B cell (primary cell): Measurements from ENCODE around the gene FRMD4B. TPM values are rescaled to one million over a fixed set of nuclear protein-coding genes. Genes with fewer than 3 reads are reported as not detected.

ENCODE experiments used
- ATAC-seq: fragments of 200-7000 bp; cut with Tn5 transposase; one replicate; pipeline ENCODE4 v1.10.0; 2021; ENCODE audit warnings: low read depth, mild to moderate bottlenecking, moderate number of reproducible peaks, moderate library complexity
- CTCF ChIA-PET: fragments of 350-600 bp; sonication (Branson Sonifier 250); formaldehyde crosslinking; loops from one replicate; lab custom pipeline; 2021; ENCODE audit warnings: antibody characterized with exemption, inconsistent platforms; lab: Charles Lee
- POLR2A ChIA-PET: fragments of 350-600 bp; sonication (Branson Sonifier 250); formaldehyde crosslinking; loops from one replicate; lab custom pipeline; 2021; ENCODE audit warnings: antibody characterized with exemption; lab: Charles Lee
- DNase-seq: peaks from one replicate; pipeline ENCODE4 v3.0.0; 2013
- H2AFZ ChIP-seq: 2 replicates; pipeline ENCODE4 v1.6.1; 2012; ENCODE audit warnings: mild to moderate bottlenecking, low read depth, low read length; ENCODE audit not compliant: insufficient read depth, poor library complexity, severe bottlenecking
- H3K27ac ChIP-seq, 2 donors: 1 replicate in 1 of 2; 2 replicates in 1 of 2; pipeline ENCODE4 v1.5.1; 2012 to 2013; ENCODE audit warnings: low read length in 2 of 2, mild to moderate bottlenecking in 2 of 2, moderate library complexity in 1 of 2
- H3K27me3 ChIP-seq, 4 experiments: fragments of 200-600 bp in 1 of 4; sonication (generic) in 1 of 4; replicated peaks in 1 of 4; 1 replicate in 2 of 4; 2 replicates in 2 of 4; pipeline versions ENCODE4 v1.6.1 to v1.7.0; 2013 to 2016; ENCODE audit warnings: low read length in 3 of 4, mild to moderate bottlenecking in 2 of 4, mixed read lengths in 1 of 4, moderate library complexity in 1 of 4; ENCODE audit not compliant: insufficient read depth in 4 of 4, control insufficient read depth in 3 of 4; ENCODE audit errors: control extremely low read depth in 1 of 4
- H3K36me3 ChIP-seq, 2 experiments: replicated peaks in 1 of 2; 1 replicate in 1 of 2; 2 replicates in 1 of 2; pipeline versions ENCODE4 v1.6.1 to v1.7.1; 2013; ENCODE audit warnings: low read length in 1 of 2; ENCODE audit not compliant: insufficient read depth in 2 of 2, control insufficient read depth in 1 of 2; ENCODE audit errors: control extremely low read depth in 1 of 2, extremely low read depth in 1 of 2
- H3K4me1 ChIP-seq, 2 donors: fragments of 200-600 bp in 1 of 2; sonication (generic) in 1 of 2; 1 replicate in 1 of 2; 2 replicates in 1 of 2; pipeline versions ENCODE4 v1.5.1 to v1.6.1; 2013 to 2017; ENCODE audit warnings: low read length in 2 of 2; ENCODE audit not compliant: control insufficient read depth in 2 of 2, insufficient read depth in 2 of 2
- H3K4me2 ChIP-seq: replicated peaks from 2 replicates; pipeline ENCODE3; 2012; ENCODE audit warnings: mild to moderate bottlenecking, low read depth, low read length; ENCODE audit not compliant: poor library complexity, severe bottlenecking
- H3K4me3 ChIP-seq, 5 experiments: fragments of 200-600 bp in 1 of 5; sonication (generic) in 1 of 5; 1 replicate in 3 of 5; 2 replicates in 2 of 5; pipeline versions ENCODE4 v1.5.1 to v1.7.0; 2011 to 2016; ENCODE audit warnings: low read length in 4 of 5, mild to moderate bottlenecking in 4 of 5, low read depth in 2 of 5, control low read depth in 1 of 5, moderate library complexity in 1 of 5; ENCODE audit not compliant: insufficient read depth in 1 of 5; ENCODE audit errors: control extremely low read depth in 1 of 5, extremely low read depth in 1 of 5
- H3K79me2 ChIP-seq: fragments of 200-600 bp; sonication (generic); one replicate; pipeline ENCODE4 v1.6.0; 2016; ENCODE audit warnings: low read length; ENCODE audit not compliant: control insufficient read depth, insufficient read depth
- H3K9ac ChIP-seq: fragments of 200-600 bp; sonication (generic); 2 replicates; pipeline ENCODE4 v1.6.1; 2017; ENCODE audit warnings: mild to moderate bottlenecking, low read length, moderate library complexity
- H3K9me3 ChIP-seq, 3 donors: one replicate each; pipeline versions ENCODE4 v1.6.1 to v1.7.1; 2013; ENCODE audit warnings: low read length in 2 of 3; ENCODE audit not compliant: control insufficient read depth in 2 of 3, insufficient read depth in 1 of 3; ENCODE audit errors: control extremely low read depth in 1 of 3
- H4K20me1 ChIP-seq: 2 replicates; pipeline ENCODE4 v1.6.0; 2012; ENCODE audit warnings: mild to moderate bottlenecking, low read length; ENCODE audit not compliant: insufficient read depth, control insufficient read depth, poor library complexity, severe bottlenecking
- H3K27ac Mint-ChIP-seq: one replicate; pipeline ENCODE4 v1.8.0; 2021; ENCODE audit warnings: mixed read lengths
- H3K27me3 Mint-ChIP-seq: one replicate; pipeline ENCODE4 v1.8.0; 2021; ENCODE audit warnings: mixed read lengths
- H3K4me1 Mint-ChIP-seq: one replicate; pipeline ENCODE4 v1.8.0; 2021; ENCODE audit warnings: mixed read lengths
- H3K4me3 Mint-ChIP-seq: one replicate; pipeline ENCODE4 v1.8.0; 2021; ENCODE audit warnings: mixed read lengths
- H3K9me3 Mint-ChIP-seq: one replicate; pipeline ENCODE4 v1.8.0; 2022; ENCODE audit warnings: mixed read lengths; ENCODE audit not compliant: insufficient read depth
- EZH2 ChIP-seq: IDR thresholded peaks from 2 replicates; pipeline ENCODE4 v1.6.1; 2012; ENCODE audit warnings: borderline replicate concordance, low read depth, mild to moderate bottlenecking, moderate library complexity, low read length; ENCODE audit not compliant: insufficient read depth, poor library complexity, severe bottlenecking
- WGBS: methylation state at CpG from one replicate; pipeline ENCODE4 v1.1.5; 2013; ENCODE audit warnings: missing lambda C conversion rate; ENCODE audit not compliant: insufficient coverage; 5-methylcytosine and 5-hydroxymethylcytosine counted together
- intact Hi-C: fragments of 100-400 bp; cut with micrococcal nuclease; formaldehyde crosslinking; loops from one replicate; pipeline ENCODE4 v1.10.0; 2022
- polyA plus RNA-seq: library from polyadenylated mRNA; depleted of rRNA; stranded (reverse); fragments of >200 nt; gene quantifications from 2 replicates; pipeline ENCODE4 v1.2.3, GENCODE V29; 2012
- total RNA-seq, 2 donors: library from RNA; stranded (reverse); fragments of 120-200 nt in 1 of 2; gene quantifications; 1 replicate in 1 of 2; 2 replicates in 1 of 2; pipeline versions ENCODE4 v1.2.3 to v1.2.4, GENCODE V29; 2013 to 2022
- TF ChIP-seq, protein P1 (sequence below): fragments of 200-600 bp; IDR thresholded peaks from one replicate; pipeline ENCODE4 v1.8.0; 2022; ENCODE audit warnings: antibody characterized with exemption, mild to moderate bottlenecking

FRMD4B gene
- total and polyA plus RNA-seq, 2 donors (not counting 1 experiment from before 2014, with no cell fraction given) = 0.06 to 0.20 TPM

DNA sequence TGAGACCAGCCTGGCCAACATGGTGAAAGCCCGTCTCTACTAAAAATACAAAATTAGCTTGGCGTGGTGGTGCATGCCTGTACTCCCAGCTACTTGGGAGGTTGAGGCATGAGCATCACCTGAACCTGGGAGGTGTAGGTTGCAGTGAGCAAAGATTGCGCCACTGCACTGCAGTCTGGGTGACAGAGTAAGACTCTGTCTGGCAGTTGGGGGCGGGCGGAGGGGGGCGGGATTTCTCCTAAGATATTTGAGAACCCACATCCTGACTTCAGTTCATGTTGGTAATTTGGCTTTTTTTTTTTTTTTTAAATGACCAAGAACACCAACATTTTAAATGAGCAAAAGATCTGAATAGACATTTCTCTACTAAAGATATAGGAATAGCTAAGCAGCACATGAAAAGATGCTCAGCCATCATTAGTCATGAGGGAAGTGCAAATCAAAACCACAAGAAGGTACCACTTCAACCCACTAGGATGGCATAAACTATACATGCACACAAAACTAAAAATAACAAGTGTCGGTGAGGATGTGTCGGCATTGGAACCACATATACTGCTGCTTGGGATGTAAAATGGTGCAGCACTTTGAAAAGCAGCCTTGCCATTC is 187.9 kb downstream of the FRMD4B start:
- 82% methylated on average over 4 of the region's 8 CpGs for WGBS
- intact Hi-C loops = no loop called here
- no peak for ATAC-seq
- ChIA-PET POLR2A (no interaction called here), CTCF (no interaction called here)
- H3K4me2 ChIP-seq = no peak overlapping the region
- no peaks in the 10 kb centered on the region for H3K27me3 ChIP-seq
- no peak overlapping the region for H3K27ac Mint-ChIP-seq
- H3K9me3 ChIP-seq = peaks cover 0 to 1% (median 0%) of the 10 kb centered on the region in 3 donors
- peaks cover 4% of the 10 kb centered on the region for H3K4me1 Mint-ChIP-seq
- H2AFZ ChIP-seq = no peak overlapping the region
- no peak overlapping the region for H3K4me3 Mint-ChIP-seq
- no peak for DNase-seq
- no peaks in the 10 kb centered on the region for H3K36me3 ChIP-seq
- H3K4me1 ChIP-seq = no peaks in the 10 kb centered on the region
- H3K9ac ChIP-seq = no peak overlapping the region
- H4K20me1 ChIP-seq = no peaks in the 10 kb centered on the region
- no peaks in the 10 kb centered on the region for H3K79me2 ChIP-seq
- TF ChIP-seq EZH2 = no peak
- TF ChIP-seq, protein P1, sequence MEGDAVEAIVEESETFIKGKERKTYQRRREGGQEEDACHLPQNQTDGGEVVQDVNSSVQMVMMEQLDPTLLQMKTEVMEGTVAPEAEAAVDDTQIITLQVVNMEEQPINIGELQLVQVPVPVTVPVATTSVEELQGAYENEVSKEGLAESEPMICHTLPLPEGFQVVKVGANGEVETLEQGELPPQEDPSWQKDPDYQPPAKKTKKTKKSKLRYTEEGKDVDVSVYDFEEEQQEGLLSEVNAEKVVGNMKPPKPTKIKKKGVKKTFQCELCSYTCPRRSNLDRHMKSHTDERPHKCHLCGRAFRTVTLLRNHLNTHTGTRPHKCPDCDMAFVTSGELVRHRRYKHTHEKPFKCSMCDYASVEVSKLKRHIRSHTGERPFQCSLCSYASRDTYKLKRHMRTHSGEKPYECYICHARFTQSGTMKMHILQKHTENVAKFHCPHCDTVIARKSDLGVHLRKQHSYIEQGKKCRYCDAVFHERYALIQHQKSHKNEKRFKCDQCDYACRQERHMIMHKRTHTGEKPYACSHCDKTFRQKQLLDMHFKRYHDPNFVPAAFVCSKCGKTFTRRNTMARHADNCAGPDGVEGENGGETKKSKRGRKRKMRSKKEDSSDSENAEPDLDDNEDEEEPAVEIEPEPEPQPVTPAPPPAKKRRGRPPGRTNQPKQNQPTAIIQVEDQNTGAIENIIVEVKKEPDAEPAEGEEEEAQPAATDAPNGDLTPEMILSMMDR = no peak
- peaks cover 3% of the 10 kb centered on the region for H3K27me3 Mint-ChIP-seq
- H3K27ac ChIP-seq = no peak overlapping the region
- no peak overlapping the region for H3K4me3 ChIP-seq
- no peaks in the 10 kb centered on the region for H3K9me3 Mint-ChIP-seq

DNA sequence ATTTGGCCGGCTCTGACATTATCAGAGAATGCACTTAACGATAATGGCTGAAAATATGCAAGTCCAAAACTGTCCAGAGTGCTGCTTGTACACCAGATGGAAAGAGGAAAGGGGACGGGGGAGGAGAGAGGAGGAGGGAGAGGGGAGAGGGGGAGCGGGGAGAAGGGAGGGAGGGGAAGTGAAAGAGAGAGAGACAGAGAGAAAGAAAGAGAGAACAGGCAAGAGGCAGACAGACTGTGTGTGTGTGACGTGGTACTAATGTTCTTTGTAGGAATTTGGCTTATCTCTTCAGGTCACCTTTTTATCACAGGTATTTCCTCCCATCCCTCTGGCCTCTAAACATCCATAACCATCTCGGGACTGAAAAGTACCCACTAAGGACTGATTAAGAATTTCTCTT is 188.4 kb downstream of the FRMD4B start:
- no peak for TF ChIP-seq EZH2
- TF ChIP-seq, protein P1 = no peak
- Histone ChIP-seq H3K79me2 (no peaks in the 10 kb centered on the region), H4K20me1 (no peaks in the 10 kb centered on the region), H3K36me3 (no peaks in the 10 kb centered on the region), H3K4me1 (no peaks in the 10 kb centered on the region), H3K4me3 (no peak overlapping the region), H3K27me3 (no peaks in the 10 kb centered on the region), H3K27ac (no peak overlapping the region), H3K4me2 (no peak overlapping the region), H2AFZ (no peak overlapping the region), H3K9ac (no peak overlapping the region), H3K9me3 (peaks cover 0 to 1% (median 0%) of the 10 kb centered on the region in 3 donors)
- intact Hi-C loops = no loop called here
- 98% methylated on average over 5 of the region's 6 CpGs for WGBS
- ChIA-PET POLR2A (no interaction called here), CTCF (no interaction called here)
- Mint-ChIP-seq H3K27ac (no peak overlapping the region), H3K9me3 (no peaks in the 10 kb centered on the region), H3K4me1 (peaks cover 4% of the 10 kb centered on the region), H3K4me3 (no peak overlapping the region), H3K27me3 (peaks cover 3% of the 10 kb centered on the region)
- no peak for ATAC-seq
- DNase-seq = no peak
